Endothelial cell of hepatic sinusoid (primary cell): ENCODE results near the gene TALDO1.

Source experiments
- in situ Hi-C: cut with HindIII; loops from 2 replicates; pipeline ENCODE4 v1.10.0; 2017; ENCODE audit warnings: low sequenced_read_pairs

The TALDO1 gene

DNA sequence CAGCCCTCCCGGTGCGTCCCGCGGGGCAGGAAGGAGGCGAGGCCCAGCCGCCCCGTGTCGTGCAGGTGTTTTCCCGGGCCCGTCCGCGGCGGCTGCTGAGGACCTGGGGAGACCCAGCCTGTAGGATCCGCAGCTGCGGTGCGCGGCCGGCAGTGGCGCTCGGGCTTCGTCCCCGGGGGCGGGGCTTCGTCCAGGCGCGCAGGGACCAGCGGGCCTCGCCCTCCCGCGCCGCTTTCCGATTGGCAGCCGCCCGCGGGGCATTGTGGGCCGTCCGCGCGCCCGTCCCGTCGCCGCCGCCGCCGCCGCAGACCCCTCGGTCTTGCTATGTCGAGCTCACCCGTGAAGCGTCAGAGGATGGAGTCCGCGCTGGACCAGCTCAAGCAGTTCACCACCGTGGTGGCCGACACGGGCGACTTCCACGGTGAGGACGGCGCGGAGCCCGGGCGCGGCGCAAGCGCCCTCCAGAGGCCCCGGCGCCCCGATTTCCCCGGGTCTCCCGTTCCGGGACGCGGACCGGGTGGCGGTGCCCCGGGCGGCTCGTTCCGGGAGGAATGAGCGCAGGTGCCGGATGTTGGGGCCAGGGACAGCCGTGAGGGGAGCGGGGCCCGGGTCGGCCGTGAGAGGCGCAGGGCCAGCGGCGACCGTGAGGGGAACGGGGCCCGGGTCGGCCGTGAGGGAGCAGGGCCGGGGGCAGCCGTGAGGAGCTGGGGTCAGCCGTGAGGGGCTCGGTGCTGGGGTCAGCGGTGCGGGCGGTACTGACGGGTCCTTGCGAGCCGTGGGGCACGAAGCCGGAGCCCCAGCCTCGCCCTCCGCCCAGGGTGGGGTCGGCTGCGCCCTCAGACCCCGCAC is at the start of gene TALDO1:
TSS of gene TALDO1 (plus strand) at position 307 of the 849 bp plus-strand sequence. CDS start at position 325, 18 bp downstream.
- in situ Hi-C loops, result no loop called here

DNA sequence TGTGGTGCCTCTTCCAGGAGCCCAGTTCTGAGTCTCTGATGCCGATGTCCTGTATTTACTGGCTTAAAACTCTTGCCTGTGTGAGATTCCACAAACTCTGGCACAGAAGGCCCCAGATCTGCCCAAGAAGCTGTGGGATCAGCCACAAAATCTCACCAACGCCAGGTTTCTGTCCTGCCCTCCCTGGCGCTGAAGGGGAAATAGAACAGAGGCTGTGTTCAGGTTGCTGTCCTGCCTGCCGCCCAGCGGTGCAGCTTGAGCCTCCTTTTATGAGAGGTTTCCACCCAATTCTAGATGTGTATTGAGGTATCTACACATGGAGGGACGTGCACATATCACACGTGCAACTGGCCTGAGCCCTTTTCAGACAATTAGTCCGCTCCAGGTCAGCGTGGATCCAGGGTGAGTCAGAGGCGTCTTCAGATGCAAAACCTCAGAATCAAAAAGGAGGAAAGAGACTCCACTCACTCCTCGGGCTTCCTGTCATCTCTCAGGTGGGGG is 49.4 kb upstream of the TALDO1 start:
- in situ Hi-C loops, result no loop called here

DNA sequence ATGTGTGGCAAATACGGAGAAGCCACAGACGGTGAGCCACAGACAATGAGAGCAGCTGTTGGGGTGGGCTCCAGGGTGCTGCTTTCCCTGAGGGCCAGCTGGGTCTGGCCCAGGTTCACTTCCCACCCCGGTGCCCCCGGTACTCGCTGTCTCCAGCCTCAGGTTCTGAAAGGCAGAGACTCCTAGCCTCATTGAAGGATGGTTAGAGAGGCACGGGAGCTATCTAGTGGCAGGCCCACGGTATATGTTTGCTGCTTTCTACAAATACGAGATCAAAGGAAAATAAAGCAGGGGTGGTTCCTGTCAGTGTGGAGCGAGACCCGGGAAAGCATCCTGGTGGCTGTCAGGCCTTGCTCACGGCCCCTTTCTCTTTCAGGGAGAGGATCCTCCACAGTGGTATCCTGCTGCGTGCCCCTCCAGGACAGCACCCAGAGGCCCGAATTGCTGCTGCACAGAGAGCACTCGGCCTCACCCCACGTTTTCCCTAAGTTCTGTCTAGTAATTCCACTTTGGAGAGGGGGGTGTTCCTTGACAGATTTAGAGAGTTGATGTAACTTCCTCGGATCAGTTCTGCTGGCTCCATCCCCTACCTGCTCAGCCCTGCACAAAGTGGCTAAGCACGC is 48.7 kb upstream of the TALDO1 start:
- in situ Hi-C loops, result no loop called here

DNA sequence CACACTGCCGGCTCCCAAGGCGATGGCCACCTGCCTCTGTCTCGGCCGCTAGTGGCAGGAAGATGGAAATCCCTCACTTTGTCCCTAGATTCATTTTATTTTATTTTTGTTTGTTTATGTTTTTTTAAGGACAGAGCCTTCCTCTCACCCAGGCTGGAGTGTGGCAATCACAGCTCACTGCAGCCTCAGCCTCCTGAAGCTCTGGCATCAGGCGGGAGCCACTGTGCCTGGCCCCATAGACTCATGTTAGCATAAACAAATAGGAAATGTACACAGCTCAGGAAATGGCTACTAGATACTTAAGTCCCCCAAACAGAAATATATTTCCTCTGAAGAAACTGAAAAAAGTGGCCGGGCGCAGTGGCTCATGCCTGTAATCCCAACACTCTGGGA is 48.2 kb upstream of the TALDO1 start:
- in situ Hi-C loops, result no loop called here

DNA sequence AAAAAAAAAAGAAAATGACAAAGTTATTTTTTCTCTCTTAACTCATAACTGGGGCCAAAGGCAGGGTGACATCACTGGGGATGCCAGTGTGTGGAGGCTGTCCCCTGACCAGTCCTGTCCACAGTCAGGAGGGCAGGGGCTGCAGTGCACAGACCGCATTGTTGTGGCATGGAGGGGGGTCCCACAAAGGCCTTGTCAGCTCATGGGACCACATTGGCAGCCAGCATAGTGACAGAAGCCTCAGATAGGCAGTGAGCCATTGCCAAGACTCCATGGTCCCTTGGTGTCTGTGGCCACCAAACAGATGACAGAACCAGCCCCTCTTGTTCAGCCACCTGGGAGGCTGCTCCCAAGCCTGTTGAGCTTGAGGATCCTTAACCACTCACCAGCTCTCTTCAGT is 47.5 kb upstream of the TALDO1 start:
- in situ Hi-C loops, result no loop called here

DNA sequence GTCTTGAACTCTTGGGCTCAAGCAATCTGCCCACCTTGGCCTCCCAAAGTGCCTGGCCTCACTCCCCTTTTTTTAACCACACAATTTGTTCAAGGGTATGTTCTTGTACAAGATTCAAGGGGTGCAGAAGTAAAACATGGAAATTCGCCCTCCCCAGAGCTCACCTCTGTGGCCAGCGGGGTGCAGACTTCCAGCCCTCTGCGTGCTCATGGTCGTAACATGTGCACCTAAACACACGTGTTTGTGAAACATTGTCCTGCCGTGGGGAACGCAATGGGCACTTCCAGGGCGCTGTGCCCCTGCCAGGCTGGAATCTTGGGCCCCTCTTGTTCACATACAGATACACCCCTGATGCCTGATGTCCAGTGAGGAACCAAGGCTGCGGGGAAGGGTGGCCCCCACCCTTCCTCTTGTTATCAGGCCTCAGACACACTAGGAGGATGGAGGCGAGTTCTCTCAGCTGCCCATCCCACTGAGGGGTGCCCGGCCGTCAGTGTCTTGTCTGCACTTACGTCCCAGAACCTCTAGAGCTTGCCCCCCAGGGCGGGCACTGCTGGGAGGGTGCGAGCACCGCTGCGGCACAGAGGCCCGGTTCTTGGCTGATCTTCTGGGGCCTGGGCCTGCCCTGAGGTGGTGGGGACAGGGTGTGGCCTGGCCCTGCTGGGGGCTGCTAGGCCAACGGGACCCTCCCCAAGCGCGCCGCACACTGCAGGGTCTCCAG is 45.4 kb upstream of the TALDO1 start:
- in situ Hi-C loops, result no loop called here

DNA sequence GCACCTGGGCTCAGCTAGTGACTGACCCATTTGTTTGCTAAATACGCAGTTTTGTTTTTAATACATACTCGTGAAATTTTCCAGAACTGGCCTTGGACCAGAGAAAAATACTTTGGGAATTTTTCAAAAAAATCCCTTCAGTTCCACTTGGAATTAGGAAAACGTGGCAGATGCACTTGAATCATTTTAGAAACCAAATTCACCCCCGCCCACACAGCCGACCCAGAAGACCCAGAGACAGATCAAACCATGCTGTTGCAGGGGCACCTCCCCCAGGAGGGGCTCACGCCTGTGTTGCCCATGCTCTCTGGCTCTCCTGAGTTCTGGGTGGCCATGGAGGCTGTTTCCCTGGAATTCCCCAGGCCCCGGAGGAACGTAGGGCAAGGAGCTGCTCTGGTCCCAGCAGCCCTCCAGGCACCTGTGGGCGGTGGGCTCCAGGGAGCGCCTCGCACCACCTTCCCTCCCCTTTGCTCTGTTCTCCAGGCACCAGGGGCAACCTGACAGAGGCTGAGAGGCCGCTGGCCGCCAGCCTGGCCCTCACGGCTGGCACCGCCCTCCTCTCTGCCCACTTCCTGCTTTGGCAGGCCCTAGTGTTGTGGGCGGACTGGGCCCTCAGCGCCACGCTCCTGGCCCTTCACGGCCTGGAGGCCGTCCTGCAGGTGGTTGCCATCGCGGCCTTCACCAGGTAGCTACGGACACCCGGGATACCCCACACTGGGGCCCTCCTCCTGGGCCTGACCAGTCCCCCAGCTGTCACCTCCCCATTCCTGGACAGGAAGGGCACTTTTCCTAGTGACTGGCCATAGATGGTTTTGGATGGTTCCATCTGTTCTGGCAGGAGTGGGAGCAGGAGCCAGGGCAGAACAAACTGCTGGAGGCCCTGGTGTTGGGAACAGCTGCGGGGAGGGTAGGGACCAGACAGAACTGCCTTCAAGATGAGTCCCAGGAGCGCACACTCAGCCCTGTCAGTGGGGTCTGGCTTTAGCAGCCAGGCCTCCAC is 44.5 kb upstream of the TALDO1 start:
- in situ Hi-C loops, result no loop called here

DNA sequence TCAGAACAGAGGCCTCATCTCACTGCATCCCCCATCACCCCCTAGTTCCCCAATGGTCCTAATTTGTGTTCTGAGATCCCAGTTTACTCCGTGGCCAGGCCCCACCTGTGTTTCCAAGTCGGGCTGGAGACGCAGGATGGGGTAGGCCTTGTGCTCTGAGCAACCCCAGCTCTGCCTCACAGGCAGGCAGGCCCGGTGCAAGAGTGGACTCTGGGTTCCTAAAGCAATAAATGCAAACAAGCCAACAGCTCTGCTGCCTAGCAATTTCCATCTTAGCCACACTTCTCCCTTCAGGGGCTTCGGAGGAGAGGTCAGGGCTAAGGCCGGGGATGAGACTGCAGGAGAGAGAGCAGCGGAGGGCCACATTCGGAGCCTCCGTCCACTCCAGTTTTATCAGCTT is 43.8 kb upstream of the TALDO1 start:
- in situ Hi-C loops, result no loop called here

DNA sequence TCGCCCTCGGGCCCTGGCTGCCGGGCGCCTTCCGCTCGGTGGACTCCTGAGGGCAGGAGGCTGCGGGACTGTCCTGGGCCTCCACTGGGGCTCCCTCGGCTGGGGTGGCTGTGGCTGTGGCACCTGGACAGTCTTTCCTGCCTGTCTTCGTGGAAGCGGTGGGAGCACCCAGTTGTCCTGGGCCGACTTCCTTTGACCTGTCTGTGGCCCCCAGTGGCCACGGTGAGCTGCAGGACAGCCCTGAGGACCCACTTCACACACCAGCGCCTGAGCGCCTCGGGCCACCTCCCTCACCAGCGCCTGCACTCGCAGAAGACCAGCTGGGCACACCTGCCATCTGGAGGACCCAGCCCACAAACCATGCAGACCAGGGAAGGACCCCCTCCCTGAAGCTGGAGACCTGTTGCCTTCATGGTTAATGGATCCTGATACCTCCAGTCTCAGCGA is 43.0 kb upstream of the TALDO1 start:
- in situ Hi-C loops, result no loop called here

DNA sequence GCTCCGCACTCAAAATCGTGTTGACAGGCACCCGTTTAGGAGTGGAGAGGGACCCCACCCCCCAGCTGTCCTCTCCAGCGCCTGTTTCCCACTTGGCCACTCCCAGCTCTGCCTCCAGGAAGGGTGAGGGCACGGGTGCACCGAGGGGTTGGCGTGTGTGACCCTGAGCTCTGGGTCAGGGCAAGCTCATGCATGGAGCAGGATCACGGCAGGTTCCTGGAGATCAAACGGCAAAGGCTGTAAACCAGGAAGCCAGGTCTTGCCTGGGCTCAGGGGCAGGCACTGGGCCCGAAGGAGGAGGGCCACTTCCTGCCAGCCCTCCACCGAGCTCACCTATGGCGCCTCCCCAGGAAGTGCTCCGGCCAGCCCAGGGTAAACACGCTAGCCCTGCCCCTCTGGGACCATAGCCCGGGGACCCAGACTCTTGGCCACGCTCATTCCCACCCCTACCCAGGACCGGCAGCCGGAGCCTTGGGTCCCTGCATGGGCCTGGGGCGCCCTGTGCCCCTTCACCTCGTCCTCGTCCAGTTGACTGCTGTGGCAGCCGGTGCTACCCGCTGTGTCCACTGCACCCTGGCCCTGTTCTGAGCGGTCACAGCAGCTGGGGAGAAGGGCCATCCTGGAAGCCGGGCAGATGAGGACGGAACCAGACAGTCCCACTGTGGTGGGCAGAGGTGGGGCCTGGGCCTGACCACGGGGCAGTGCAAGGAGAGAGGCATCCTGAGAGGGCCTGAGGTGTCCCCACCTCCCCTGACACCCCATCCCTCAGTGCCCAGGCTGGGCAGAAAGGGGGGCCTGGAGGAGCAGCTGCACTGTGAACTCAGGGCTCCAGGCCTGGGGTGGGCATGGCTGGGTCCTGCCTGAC is 42.3 kb upstream of the TALDO1 start:
- in situ Hi-C loops, result no loop called here

DNA sequence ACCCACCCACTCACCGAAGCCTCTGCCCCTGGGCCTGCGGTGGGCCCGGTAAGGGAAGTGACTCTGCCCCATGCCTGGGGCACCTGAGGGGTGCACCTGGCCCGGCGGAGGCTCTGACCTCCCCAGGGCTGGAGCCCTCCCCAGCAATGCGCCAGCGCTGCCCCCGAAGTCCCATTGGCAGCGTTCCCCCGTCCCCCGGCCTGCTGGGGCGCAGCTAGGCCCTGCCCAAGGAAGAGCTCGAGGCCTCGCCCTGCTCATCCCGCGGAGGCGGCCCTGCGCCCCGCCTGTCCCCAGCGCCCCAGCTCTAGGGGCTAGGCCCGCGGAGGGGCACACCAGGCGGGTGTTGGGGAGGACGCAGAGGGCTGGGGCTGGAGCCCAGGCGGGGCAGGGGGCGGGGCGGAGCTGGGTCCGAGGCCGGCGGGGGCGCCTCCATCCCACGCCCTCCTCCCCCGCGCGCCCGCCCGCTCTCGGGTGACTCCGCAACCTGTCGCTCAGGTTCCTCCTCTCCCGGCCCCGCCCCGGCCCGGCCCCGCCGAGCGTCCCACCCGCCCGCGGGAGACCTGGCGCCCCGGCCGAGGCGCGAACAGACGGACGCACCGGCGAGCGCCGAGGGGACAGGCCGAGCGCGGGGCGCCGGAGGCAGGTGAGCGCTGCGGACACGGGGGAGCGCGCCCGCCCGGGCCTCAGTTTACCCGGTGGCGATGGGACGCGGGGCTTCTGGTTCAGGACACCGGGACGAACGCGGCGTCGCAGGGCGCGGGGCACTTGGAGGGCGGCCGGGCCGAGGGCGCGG is 41.4 kb upstream of the TALDO1 start, which contains the start of gene EPS8L2:
TSS of gene EPS8L2 (plus strand) at position 586 of the 793 bp plus-strand sequence. CDS start 3,177 bp downstream, outside the sequence.
- in situ Hi-C loops, result no loop called here

DNA sequence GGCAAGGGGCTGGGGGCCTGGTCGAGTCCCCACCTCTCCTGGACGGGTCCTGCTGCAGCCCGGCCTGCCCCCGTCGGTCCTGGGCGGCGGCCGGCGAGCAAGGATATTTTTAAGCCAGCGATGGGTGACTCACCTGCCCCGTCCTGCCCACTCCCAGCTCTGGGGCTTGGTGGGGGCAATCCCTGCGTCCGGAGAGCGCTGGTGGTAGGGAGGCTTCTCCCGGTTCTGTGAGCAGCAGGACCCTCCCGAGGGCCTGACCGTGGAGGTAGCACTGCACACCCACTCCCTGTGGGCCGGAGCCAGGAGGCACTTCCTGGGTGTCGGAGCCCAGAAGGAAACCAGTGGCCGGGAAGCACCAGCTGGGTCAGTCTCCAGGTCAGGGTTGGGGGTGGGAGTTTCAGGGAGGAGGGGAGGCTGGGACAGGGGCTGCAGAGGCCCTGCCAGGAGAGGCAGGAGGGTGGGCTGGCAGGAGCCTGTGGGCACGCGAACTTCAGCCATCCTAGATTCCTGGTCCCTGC is 40.8 kb upstream of the TALDO1 start:
- in situ Hi-C loops, result no loop called here

DNA sequence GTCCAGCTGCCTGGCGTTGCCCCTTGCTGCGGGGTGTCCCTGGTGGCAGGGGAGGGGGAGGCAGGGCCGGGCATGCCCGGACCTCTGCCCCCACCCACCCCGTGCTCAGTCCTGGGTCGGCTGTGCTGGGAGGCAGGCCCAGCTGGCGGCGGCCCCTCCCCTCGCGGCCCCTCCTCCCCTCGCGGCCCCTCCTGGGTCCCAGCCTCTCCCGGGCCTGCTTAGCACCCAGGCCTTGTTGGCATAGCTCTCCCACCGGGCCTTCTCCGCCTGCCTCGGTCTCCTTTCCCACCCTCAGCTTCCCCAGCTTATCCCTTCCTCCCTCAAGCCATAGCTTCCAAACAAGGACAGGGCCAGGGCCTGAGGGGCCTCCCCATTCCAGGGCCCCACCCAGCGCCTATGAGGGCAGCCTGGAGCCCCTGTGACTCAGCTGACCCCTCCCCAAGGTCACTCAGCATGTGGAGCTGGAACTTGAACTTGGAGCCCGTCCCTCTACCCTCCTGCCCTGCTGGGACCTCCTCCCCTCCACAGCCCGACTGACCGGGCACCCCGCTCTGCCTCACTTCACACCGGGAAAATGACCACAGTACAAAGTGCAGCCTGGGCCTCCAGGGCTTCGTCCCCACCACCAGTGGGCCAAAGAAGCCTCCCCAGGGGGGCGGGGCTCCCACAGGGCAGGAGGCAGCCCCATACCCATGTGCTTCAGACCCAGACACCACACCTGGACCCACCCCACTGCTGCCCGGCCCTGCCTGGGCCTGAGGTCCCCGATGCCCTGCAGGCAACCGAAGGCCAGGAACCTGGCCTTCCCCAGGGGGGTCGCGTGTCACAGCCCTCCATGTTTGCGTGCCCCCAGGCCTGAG is 40.1 kb upstream of the TALDO1 start:
- in situ Hi-C loops, result no loop called here

DNA sequence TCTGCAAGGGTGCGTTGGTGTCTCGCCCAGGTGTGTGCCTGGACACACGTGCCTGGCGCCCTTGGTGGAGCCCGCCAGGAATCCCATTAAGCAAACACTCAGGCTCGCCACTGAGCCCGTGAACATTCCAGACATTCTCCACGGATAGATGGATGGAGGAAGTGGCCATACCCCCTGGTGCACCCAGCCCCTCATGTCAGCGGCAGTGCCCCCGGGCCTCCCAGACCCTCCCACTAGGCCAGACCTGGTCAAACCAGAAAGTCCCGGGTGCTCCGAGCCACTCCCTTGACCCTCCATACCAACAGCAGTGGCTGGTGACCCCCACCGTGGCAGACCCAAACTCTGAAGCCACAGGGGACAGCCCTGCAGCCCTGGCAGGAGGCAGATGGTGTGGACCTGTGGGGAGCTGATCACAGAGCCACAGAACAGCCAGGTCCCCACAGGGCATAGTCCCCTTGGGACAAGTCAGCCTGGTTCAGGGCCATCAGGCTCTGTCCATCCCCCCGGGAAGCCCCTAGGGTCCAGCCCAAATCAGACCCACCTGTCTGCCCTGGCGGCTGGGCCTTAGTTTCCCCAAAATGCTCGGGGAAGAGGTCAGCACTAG is 39.3 kb upstream of the TALDO1 start:
- in situ Hi-C loops, result no loop called here

DNA sequence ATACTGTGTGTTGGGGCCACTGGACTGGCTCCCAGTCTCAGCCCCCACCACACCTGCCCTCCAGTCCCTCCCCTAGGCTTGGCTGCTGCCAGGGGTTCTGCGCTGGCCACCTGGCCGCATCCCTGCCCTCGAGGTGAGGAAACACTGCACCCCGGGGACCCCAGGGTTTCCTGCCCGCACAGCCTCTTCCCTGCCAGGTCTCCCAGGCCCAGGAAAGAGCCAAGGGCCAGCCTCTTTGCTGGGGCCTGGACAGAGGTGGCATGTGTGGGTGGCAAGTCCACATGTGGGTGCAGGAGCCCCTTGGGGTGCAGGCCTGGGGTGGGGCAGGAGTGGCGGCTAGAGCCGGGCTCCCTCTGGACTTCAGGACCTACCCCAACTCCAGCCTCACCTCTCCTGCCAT is 38.8 kb upstream of the TALDO1 start:
- in situ Hi-C loops, result no loop called here

DNA sequence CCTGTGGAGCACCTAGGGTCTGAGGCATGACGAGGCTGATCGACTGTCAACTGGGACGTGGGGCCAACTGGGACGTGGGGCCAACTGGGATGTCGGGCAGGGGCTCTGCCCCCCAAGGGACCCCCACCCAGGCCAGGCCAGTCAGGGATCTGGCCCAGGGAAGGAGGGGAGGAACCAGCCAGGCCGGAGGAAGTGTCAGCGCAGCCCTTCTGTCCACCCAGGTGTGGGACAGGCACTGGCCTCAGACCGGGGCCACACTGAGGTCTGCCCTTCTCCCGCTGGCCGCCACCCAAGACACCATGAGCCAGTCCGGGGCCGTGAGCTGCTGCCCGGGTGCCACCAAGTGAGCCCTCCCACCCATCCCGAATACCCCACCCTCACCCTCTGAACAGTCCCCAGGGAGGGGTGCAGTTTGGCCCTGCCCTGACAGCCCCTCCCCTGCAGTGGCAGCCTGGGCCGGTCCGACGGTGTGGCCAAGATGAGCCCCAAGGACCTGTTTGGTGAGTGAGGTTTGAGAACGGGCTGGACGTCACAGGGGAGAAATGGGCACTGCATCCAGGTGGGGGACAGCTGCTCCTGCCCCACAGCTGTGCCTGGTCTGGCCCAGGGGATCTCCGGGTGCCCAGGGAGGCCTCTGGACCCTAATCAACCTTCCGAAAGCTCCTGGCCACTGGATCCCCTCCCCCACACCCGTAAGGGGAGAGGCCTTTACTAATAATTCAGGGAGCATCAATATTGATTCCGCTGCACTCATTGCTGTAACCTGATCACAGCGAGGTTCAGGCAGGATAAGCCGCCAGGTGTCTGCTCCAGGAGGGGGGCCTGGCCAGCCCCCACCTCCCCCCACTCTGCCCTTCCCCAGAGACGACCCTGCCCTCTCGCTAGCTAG is 37.9 kb upstream of the TALDO1 start:
- in situ Hi-C loops, result no loop called here
